ENCODE data around the gene GRIK1. TPM values are rescaled to one million over a fixed set of nuclear protein-coding genes. Genes with fewer than 3 reads are reported as not detected.

The GRIK1 gene
- total RNA-seq, 4 donors from 2014 or later, result 0.44 to 4.1 (median 2.6) TPM

DNA sequence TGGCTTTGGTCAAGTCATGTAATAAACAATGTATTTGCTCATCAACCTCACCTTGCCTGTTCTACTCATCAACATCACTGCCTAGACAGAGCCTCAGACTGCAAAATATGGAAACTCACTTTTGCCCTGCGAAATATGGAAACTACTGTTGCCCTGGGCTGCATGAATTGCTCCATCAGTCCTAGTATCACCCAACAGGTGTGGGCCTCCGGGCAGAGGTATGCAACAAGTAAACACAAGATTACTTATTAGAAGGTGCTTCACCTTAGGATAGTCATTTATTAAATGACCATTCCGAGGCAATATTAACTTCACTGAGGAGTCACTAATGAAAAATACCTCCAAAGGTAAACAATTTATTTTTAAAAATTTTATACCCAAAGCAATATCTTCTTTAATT, 354.3 kb downstream of the GRIK1 start:
- TF ChIP-seq EP300 (IDR thresholded peaks at IDR 0.05) (no peak), CTCF (IDR thresholded peaks at IDR 0.05) (no peak), POLR2A (IDR thresholded peaks at IDR 0.05) (no peak)
- Histone ChIP-seq H3K36me3 (no peaks in the 10 kb centered on the region), H3K27ac (no peak overlapping the region), H3K4me1 (peaks cover 0 to 11% (median 0%) of the 10 kb centered on the region in 4 donors), H3K4me3 (no peak overlapping the region), H3K9me3 (no peaks in the 10 kb centered on the region), H3K27me3 (no peaks in the 10 kb centered on the region)
- WGBS, 2 donors, result 94 to 96% methylated on average over 3 of the region's 3 CpGs
- DNase-seq (ENCODE audit: low spot score in 2 of 2), result no peak

- Histone ChIP-seq H3K4me3 (no peak overlapping the region), H3K36me3 (no peaks in the 10 kb centered on the region), H3K27ac (no peak overlapping the region), H3K27me3 (no peaks in the 10 kb centered on the region), H3K4me1 (peaks cover 0 to 11% (median 0%) of the 10 kb centered on the region in 4 donors), H3K9me3 (no peaks in the 10 kb centered on the region)
- TF ChIP-seq EP300 (IDR thresholded peaks at IDR 0.05), result no peak
- no peak for TF ChIP-seq CTCF (IDR thresholded peaks at IDR 0.05)
- no peak for TF ChIP-seq POLR2A (IDR thresholded peaks at IDR 0.05)
- WGBS, 2 donors, result 44 to 53% methylated on average over 2 of the region's 2 CpGs
- DNase-seq (ENCODE audit: low spot score in 2 of 2), result no peak
These were observed 356.3 kb downstream of the GRIK1 start for GRCh38 chr21:29583424-29583924.

- peaks cover 0 to 11% (median 0%) of the 10 kb centered on the region in 4 donors for H3K4me1 ChIP-seq
- no peaks in the 10 kb centered on the region for H3K27me3 ChIP-seq
- no peak overlapping the region for H3K4me3 ChIP-seq
- 89 to 91% methylated on average over 5 of the region's 5 CpGs for WGBS, 2 donors
- TF ChIP-seq EP300 (IDR thresholded peaks at IDR 0.05), result no peak
- no peak for TF ChIP-seq CTCF (IDR thresholded peaks at IDR 0.05)
- TF ChIP-seq POLR2A (IDR thresholded peaks at IDR 0.05), result no peak
- H3K27ac ChIP-seq, result no peak overlapping the region
- DNase-seq (ENCODE audit: low spot score in 2 of 2), result no peak
- H3K9me3 ChIP-seq, result no peaks in the 10 kb centered on the region
- no peaks in the 10 kb centered on the region for H3K36me3 ChIP-seq
These were observed 356.9 kb downstream of the GRIK1 start for GRCh38 chr21:29582855-29583254.

DNA sequence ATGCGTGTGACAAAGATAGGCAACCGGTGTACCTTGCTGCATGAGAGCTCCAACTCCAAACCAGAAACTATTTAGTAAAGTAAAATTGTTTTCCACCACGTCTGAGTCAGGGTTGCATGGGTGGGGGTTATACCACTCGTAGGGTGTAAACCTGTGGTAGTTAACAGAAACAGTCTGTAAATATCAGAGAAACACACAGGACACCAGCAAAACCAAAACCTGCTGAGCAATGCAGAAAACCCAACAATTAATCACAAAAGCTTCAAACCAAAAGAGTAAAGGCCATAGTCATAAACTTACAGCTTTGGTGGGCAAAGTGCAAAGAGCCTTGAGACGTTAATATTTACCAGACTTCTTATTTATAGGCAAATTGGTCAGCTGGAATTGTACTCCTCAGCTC, 358.4 kb downstream of the GRIK1 start:
- TF ChIP-seq CTCF (IDR thresholded peaks at IDR 0.05) (no peak), POLR2A (IDR thresholded peaks at IDR 0.05) (no peak), EP300 (IDR thresholded peaks at IDR 0.05) (no peak)
- H3K4me3 ChIP-seq, result no peak overlapping the region
- H3K36me3 ChIP-seq, result no peaks in the 10 kb centered on the region
- H3K9me3 ChIP-seq, result no peaks in the 10 kb centered on the region
- no peaks in the 10 kb centered on the region for H3K27me3 ChIP-seq
- no peak overlapping the region for H3K27ac ChIP-seq
- DNase-seq (ENCODE audit: low spot score in 2 of 2), result no peak
- H3K4me1 ChIP-seq, result peaks cover 0 to under 1% (median 0%) of the 10 kb centered on the region in 4 donors
- 82 to 85% methylated on average over 5 of the region's 5 CpGs for WGBS, 2 donors

DNA sequence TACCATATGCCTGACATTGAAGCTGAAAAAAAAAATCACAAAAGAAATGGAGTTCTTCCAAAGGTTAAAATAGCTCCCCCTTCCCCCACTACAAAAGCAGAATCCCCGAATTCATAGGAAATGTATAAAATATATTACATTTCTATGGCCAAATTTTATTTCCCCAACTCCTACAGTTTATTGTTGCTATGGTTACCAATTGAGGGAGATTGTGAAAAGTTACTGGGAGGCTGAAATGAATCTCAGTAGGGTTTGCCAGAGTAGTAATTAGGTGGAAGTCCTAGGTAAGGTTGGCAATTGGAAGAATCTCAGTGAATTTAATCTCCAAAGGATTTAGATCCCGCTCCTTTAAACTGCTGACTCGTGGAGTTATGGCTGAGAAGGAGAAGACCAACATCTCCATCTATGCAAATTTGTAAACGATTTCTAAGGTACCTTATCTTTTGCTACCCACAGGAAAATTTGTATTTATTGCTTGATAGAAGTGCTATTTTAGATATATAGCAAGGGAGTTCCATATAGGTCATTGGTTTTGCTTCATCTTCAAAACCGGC, 359.0 kb downstream of the GRIK1 start:
- WGBS, 2 donors, result 90 to 91% methylated on average over 5 of the region's 5 CpGs
- H3K4me3 ChIP-seq, result no peak overlapping the region
- H3K9me3 ChIP-seq, result no peaks in the 10 kb centered on the region
- no peak for DNase-seq (ENCODE audit: low spot score in 2 of 2)
- no peaks in the 10 kb centered on the region for H3K4me1 ChIP-seq
- H3K27ac ChIP-seq, result no peak overlapping the region
- H3K36me3 ChIP-seq, result no peaks in the 10 kb centered on the region
- H3K27me3 ChIP-seq, result no peaks in the 10 kb centered on the region
- TF ChIP-seq EP300 (IDR thresholded peaks at IDR 0.05), result no peak
- TF ChIP-seq POLR2A (IDR thresholded peaks at IDR 0.05), result no peak
- TF ChIP-seq CTCF (IDR thresholded peaks at IDR 0.05), result no peak

All from tibial nerve (tissue), 4 donors.